Iris pigment epithelial cell (primary cell): ENCODE results near the gene OR5W2.
A peak's percentile ranks its signal among the peaks of the same experiment; 100 is the strongest.
"Not testable (repeated sequence)": the region's sequence is repeated elsewhere in the genome, so short reads cannot be mapped to it uniquely, and the experiment has no call there.

Experiments
- DNase-seq: peaks from one replicate; pipeline ENCODE4 v3.0.0-alpha.2; 2011; ENCODE audit warnings: low read depth

The OR5W2 gene

GRCh38 chr11:55914482-55914881 lies at the start of gene OR5W2:
Gene OR5W2, minus strand, starts transcription at chr11:55914582. Its CDS starts 0 bp downstream, at chr11:55914582.
- DNase-seq, result no peak

GRCh38 chr11:55956521-55956920 lies 42.1 kb upstream of the OR5W2 start:
- DNase-seq, result no peak

GRCh38 chr11:55949330-55949729 lies 34.9 kb upstream of the OR5W2 start:
- no peak for DNase-seq

GRCh38 chr11:55942785-55943392 lies 28.5 kb upstream of the OR5W2 start:
- DNase-seq, result peak; percentile 27

- DNase-seq, result no peak
These were observed 21.9 kb upstream of the OR5W2 start, which contains the start of gene OR5I1 for GRCh38 chr11:55936300-55936699. Gene OR5I1, minus strand, starts transcription at chr11:55936400. Its CDS starts 0 bp downstream, at chr11:55936400.

- no peak for DNase-seq
These were observed 6.2 kb upstream of the OR5W2 start for GRCh38 chr11:55920537-55920936.

GRCh38 chr11:55902308-55902707 lies 12.1 kb downstream of the OR5W2 start:
- DNase-seq, result no peak

- no peak for DNase-seq
These were observed 19.2 kb downstream of the OR5W2 start for GRCh38 chr11:55895216-55895615.

- DNase-seq, result not testable (repeated sequence)
These were observed 28.9 kb downstream of the OR5W2 start for GRCh38 chr11:55885481-55885880.

- DNase-seq, result not testable (repeated sequence)
These were observed 29.4 kb downstream of the OR5W2 start for GRCh38 chr11:55884995-55885394.

- not testable (repeated sequence) for DNase-seq
These were observed 31.4 kb downstream of the OR5W2 start, which contains the start of gene TRIM51 for GRCh38 chr11:55882997-55883396. Gene TRIM51, plus strand, starts transcription at chr11:55883297. Its CDS starts 2,132 bp downstream, at chr11:55885429.

GRCh38 chr11:55873146-55873545 lies 41.2 kb downstream of the OR5W2 start:
- DNase-seq, result not testable (repeated sequence)

GRCh38 chr11:55872731-55873130 lies 41.7 kb downstream of the OR5W2 start:
- not testable (repeated sequence) for DNase-seq

GRCh38 chr11:55867354-55867753 lies 47.0 kb downstream of the OR5W2 start:
- DNase-seq, result not testable (repeated sequence)
